Measurements from ENCODE around the gene PLXND1.

PLXND1 gene

GRCh38 chr3:129636082-129636481 lies 29.6 kb upstream of the PLXND1 start:
- ChIA-PET POLR2A (no interaction called here), CTCF (interaction anchor here (1.0 to 2.8 kb wide), 4 partner anchors 13 to 188 kb away, joined by 3 to 14 read pairs (median 4); no protein-coding TSS in a partner anchor)
- H3K4me3 ChIP-seq (ENCODE audit: low read depth, low read length): no peak overlapping the region
- DNase-seq (ENCODE audit: low read depth, low spot score): no peak
- TF ChIP-seq CTCF (IDR thresholded peaks at IDR 0.05; ENCODE audit: insufficient read depth, low read length, missing control alignments): no peak

GRCh38 chr3:129635656-129636055 lies 29.2 kb upstream of the PLXND1 start:
- no peak overlapping the region for H3K4me3 ChIP-seq (ENCODE audit: low read depth, low read length)
- no peak for DNase-seq (ENCODE audit: low read depth, low spot score)
- no peak for TF ChIP-seq CTCF (IDR thresholded peaks at IDR 0.05; ENCODE audit: insufficient read depth, low read length, missing control alignments)
- ChIA-PET CTCF (interaction anchor here (1.0 to 2.8 kb wide), 5 partner anchors 11 to 189 kb away, joined by 3 to 14 read pairs (median 4); no protein-coding TSS in a partner anchor), POLR2A (no interaction called here)

- ChIA-PET POLR2A (no interaction called here), CTCF (interaction anchor here (1.1 to 2.8 kb wide), 4 partner anchors 15 to 300 kb away, joined by 3 to 14 read pairs (median 4); no protein-coding TSS in a partner anchor)
- no peak for DNase-seq (ENCODE audit: low read depth, low spot score)
- no peak for TF ChIP-seq CTCF (IDR thresholded peaks at IDR 0.05; ENCODE audit: insufficient read depth, low read length, missing control alignments)
- H3K4me3 ChIP-seq (ENCODE audit: low read depth, low read length): no peak overlapping the region
These were observed 27.4 kb upstream of the PLXND1 start for GRCh38 chr3:129633751-129634481.

GRCh38 chr3:129632977-129633376 lies 26.5 kb upstream of the PLXND1 start:
- ChIA-PET POLR2A (no interaction called here), CTCF (interaction anchor here (1.0 to 2.1 kb wide), 3 partner anchors 143 to 197 kb away, joined by 4 to 9 read pairs (median 5); no protein-coding TSS in a partner anchor)
- TF ChIP-seq CTCF (IDR thresholded peaks at IDR 0.05; ENCODE audit: insufficient read depth, low read length, missing control alignments): no peak
- no peak for DNase-seq (ENCODE audit: low read depth, low spot score)
- no peak overlapping the region for H3K4me3 ChIP-seq (ENCODE audit: low read depth, low read length)

GRCh38 chr3:129632556-129632955 lies 26.1 kb upstream of the PLXND1 start:
- ChIA-PET CTCF (interaction anchor here (0.9 to 2.1 kb wide), 6 partner anchors 17 to 301 kb away, joined by 3 to 10 read pairs (median 5); no protein-coding TSS in a partner anchor), POLR2A (no interaction called here)
- H3K4me3 ChIP-seq (ENCODE audit: low read depth, low read length): no peak overlapping the region
- TF ChIP-seq CTCF (IDR thresholded peaks at IDR 0.05; ENCODE audit: insufficient read depth, low read length, missing control alignments): no peak
- no peak for DNase-seq (ENCODE audit: low read depth, low spot score)

GRCh38 chr3:129632056-129632455 lies 25.6 kb upstream of the PLXND1 start:
- H3K4me3 ChIP-seq (ENCODE audit: low read depth, low read length): no peak overlapping the region
- ChIA-PET CTCF (interaction anchor here (0.7 to 2.1 kb wide), 7 partner anchors 18 to 371 kb away, joined by 3 to 10 read pairs (median 4); no protein-coding TSS in a partner anchor), POLR2A (no interaction called here)
- no peak for TF ChIP-seq CTCF (IDR thresholded peaks at IDR 0.05; ENCODE audit: insufficient read depth, low read length, missing control alignments)
- no peak for DNase-seq (ENCODE audit: low read depth, low spot score)

Measured in AG04449 (cell line).